Omental fat pad (tissue), 4 donors: ENCODE data around the gene MET. TPM values are rescaled to one million over a fixed set of nuclear protein-coding genes. Genes with fewer than 3 reads are reported as not detected.

Experiments
- ATAC-seq: fragments of 150-250 bp; one replicate; pipeline ENCODE4 v1.9.1; 2016; ENCODE audit warnings: mild to moderate bottlenecking, moderate library complexity; ENCODE audit not compliant: low FRiP score
- DNase-seq: peaks from one replicate; pipeline ENCODE4 v3.0.0-alpha.2; 2019; ENCODE audit warnings: low spot score
- total RNA-seq, 4 donors: library from RNA; depleted of rRNA; stranded (reverse); fragments of >200 nt; gene quantifications; one replicate each; pipeline ENCODE4 v1.1.0, GENCODE V29; 2016
- TF ChIP-seq, protein P1 (sequence below), 3 donors: fragments of 450-650 bp; IDR thresholded peaks; one replicate each; pipeline ENCODE4 v1.5.1; 2016 to 2017; ENCODE audit warnings: antibody characterized with exemption in 3 of 3, mild to moderate bottlenecking in 3 of 3, moderate library complexity in 2 of 3

Gene MET
- total RNA-seq, 4 donors from 2014 or later, result 24.9 to 92.4 (median 54.4) TPM

GRCh38 chr7:116665332-116665996 is 6.5 kb upstream of the MET start:
- ATAC-seq, result no peak

GRCh38 chr7:116669769-116670168 is 2.2 kb upstream of the MET start:
- TF ChIP-seq, protein P1, sequence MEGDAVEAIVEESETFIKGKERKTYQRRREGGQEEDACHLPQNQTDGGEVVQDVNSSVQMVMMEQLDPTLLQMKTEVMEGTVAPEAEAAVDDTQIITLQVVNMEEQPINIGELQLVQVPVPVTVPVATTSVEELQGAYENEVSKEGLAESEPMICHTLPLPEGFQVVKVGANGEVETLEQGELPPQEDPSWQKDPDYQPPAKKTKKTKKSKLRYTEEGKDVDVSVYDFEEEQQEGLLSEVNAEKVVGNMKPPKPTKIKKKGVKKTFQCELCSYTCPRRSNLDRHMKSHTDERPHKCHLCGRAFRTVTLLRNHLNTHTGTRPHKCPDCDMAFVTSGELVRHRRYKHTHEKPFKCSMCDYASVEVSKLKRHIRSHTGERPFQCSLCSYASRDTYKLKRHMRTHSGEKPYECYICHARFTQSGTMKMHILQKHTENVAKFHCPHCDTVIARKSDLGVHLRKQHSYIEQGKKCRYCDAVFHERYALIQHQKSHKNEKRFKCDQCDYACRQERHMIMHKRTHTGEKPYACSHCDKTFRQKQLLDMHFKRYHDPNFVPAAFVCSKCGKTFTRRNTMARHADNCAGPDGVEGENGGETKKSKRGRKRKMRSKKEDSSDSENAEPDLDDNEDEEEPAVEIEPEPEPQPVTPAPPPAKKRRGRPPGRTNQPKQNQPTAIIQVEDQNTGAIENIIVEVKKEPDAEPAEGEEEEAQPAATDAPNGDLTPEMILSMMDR (IDR thresholded peaks at IDR 0.05), result no peak
- no peak for DNase-seq
- no peak for ATAC-seq

More at GRCh38 chr7:116665332-116665996, 6.5 kb upstream of the MET start:
- no peak for DNase-seq
- TF ChIP-seq, protein P1 (IDR thresholded peaks at IDR 0.05), result no peak

- ATAC-seq (no peak), DNase-seq (no peak)
- TF ChIP-seq, protein P1 (IDR thresholded peaks at IDR 0.05), result no peak
Observed at GRCh38 chr7:116670409-116671015, 1.5 kb upstream of the MET start.

DNA sequence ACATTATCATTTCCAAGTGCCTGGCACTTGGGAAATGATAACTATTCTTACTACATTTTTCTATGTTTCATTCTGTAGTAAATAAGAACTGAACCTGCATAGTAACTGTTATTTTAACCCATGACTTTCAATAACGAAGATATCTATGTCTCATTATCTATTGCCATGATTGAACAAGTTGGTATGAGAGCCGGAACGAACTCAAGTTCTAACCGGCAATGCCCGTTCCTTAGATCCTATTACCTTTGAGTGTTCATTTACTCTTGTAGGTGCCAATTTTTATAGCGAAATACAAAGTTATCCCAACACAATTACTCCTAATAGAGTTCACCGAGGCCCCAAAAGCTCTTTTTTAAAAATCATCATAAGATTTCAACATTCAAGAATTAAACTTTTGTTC is 885 bp upstream of the MET start:
- no peak for DNase-seq
- TF ChIP-seq, protein P1 (IDR thresholded peaks at IDR 0.05), result no peak
- ATAC-seq, result no peak

DNA sequence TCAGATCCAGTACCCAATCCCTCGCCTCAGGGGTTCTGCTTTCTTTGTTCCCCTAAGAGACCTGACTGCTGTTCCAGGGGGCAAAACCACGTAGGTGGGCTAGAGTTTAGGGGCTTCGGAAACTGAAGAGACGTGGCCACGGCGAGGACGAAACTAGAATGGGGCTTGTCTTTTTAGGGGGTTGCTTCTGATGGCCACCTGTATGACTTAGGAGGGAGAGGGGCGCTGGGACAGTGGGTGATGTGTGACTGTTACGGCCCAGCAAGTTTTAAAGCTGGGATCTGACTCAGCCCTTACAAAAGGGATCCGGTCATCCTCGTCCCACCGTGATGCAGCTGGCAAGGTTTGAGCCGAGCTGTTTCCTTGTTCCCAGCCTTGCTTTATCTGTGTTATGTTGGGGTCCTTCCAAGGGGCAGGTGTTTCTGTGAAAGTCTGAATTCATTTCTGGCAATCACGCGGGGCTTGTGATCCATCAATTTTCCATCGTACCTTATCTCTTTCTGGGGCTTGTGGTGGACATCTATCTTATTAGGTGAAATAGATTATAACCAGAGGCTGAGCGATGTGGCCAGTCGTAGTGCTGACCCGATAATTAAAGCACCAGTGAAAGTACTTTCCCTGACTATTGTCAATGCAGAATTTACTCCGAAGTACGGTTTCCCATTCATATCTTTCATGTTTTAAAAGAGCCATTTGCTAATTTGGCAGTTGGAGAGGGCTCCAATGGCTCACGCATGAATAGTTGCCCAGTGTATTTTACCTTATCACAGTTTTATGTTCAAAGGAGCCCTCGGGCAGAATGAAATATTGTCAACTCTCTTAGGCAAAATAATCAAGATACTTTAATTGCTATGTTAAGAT is 830 bp downstream of the MET start:
- TF ChIP-seq, protein P1 (IDR thresholded peaks at IDR 0.05), result no peak
- ATAC-seq (peak; percentile 44), DNase-seq (peak; percentile 46)

GRCh38 chr7:116673457-116673865 is 1.5 kb downstream of the MET start:
- DNase-seq (no peak), ATAC-seq (no peak)
- TF ChIP-seq, protein P1 (IDR thresholded peaks at IDR 0.05), result no peak
